Kidney (tissue), 14 donors: Measurements from ENCODE around the gene C1QTNF9. TPM values are rescaled to one million over a fixed set of nuclear protein-coding genes. Genes with fewer than 3 reads are reported as not detected.
A peak's percentile ranks its signal among the peaks of the same experiment; 100 is the strongest.

Experiments
- DNase-seq, 5 donors: peaks; one replicate each; pipeline ENCODE4 v3.0.0-alpha.2; 2013 to 2020
- FAIRE-seq: peaks from 2 replicates; lab custom pipeline; 2012; peaks lifted over from hg19 to GRCh38; lab: Jason Lieb, UNC
- H3K27ac ChIP-seq, 2 donors: one replicate each; pipeline ENCODE4 v1.7.0; 2013; ENCODE audit warnings: low read depth in 2 of 2, low read length in 2 of 2, inconsistent platforms in 1 of 2
- H3K27me3 ChIP-seq: one replicate; pipeline ENCODE4 v1.7.1; 2013; ENCODE audit warnings: low read length, inconsistent platforms; ENCODE audit not compliant: control insufficient read depth, insufficient read depth
- H3K36me3 ChIP-seq, 3 donors: one replicate each; pipeline versions ENCODE4 v1.7.0 to v1.7.1; 2013; ENCODE audit warnings: low read length in 3 of 3, control low read depth in 1 of 3, inconsistent platforms in 1 of 3; ENCODE audit not compliant: insufficient read depth in 3 of 3, control insufficient read depth in 2 of 3
- H3K4me1 ChIP-seq, 3 donors: one replicate each; pipeline versions ENCODE4 v1.7.0 to v1.7.1; 2013; ENCODE audit warnings: low read length in 3 of 3, inconsistent platforms in 1 of 3, low read depth in 1 of 3; ENCODE audit not compliant: control insufficient read depth in 2 of 3, insufficient read depth in 2 of 3
- H3K4me3 ChIP-seq, 3 donors: one replicate each; pipeline versions ENCODE4 v1.7.0 to v1.8.1; 2013; ENCODE audit warnings: low read length in 3 of 3, control low read depth in 1 of 3, inconsistent platforms in 1 of 3
- H3K9ac ChIP-seq, 3 donors: one replicate each; pipeline versions ENCODE4 v1.7.0 to v1.7.1; 2013; ENCODE audit warnings: low read length in 3 of 3, control low read depth in 1 of 3, inconsistent platforms in 1 of 3
- H3K9me3 ChIP-seq, 3 donors: one replicate each; pipeline versions ENCODE4 v1.7.0 to v1.7.1; 2013; ENCODE audit warnings: low read length in 3 of 3, control low read depth in 1 of 3, inconsistent platforms in 1 of 3; ENCODE audit not compliant: control insufficient read depth in 2 of 3, insufficient read depth in 1 of 3
- intact Hi-C: fragments of 100-400 bp; cut with DNase I; formaldehyde crosslinking; loops from one replicate; pipeline ENCODE4 v1.11.1; 2022
- polyA plus RNA-seq: library from polyadenylated mRNA; stranded (reverse); fragments of 350-450 nt; fragmentation: Illumina TruSeq; extraction: RNeasy Lipid Tissue Mini Kit (QIAGEN cat#74804); gene quantifications from one replicate; pipeline ENCODE4 v1.2.3, GENCODE V29; 2014; ENCODE audit warnings: low read depth, low replicate concordance; ENCODE audit not compliant: insufficient read depth
- total RNA-seq: library from RNA; stranded (reverse); fragmentation: NEBNext Ultra II Directional; extraction: Animal tissue kit (Norgen Biotek cat#: 25700); gene quantifications from one replicate; pipeline ENCODE4 v1.2.1, GENCODE V29; 2021
- TF ChIP-seq, protein P1 (sequence below): IDR thresholded peaks from 3 replicates; pipeline ENCODE4 v1.5.1; 2012; ENCODE audit warnings: mild to moderate bottlenecking, moderate library complexity, borderline replicate concordance; ENCODE audit not compliant: insufficient read depth; ENCODE audit errors: extremely low read depth
- donor health status: control.
- donor health status: control.
- donor health status: control.
- donor health status: control.
- donor health status: control.
- donor health status: DM: yes; HTN: yes; CAD: no.
- donor health status: Normal renal cell carcinoma (clear cell type).

C1QTNF9 gene
- total and polyA plus RNA-seq, 2 donors from 2014 or later, result 0.25 TPM; not detected in 1

- Histone ChIP-seq H3K4me1 (no peaks in the 10 kb centered on the region), H3K27me3 (no peaks in the 10 kb centered on the region), H3K9ac (no peak overlapping the region), H3K36me3 (peaks cover 0 to 3% (median 0%) of the 10 kb centered on the region in 3 donors), H3K9me3 (peaks cover 0 to 4% (median 0%) of the 10 kb centered on the region in 3 donors), H3K27ac (no peak overlapping the region), H3K4me3 (no peak overlapping the region)
- intact Hi-C loops, result no loop called here
- TF ChIP-seq, protein P1, sequence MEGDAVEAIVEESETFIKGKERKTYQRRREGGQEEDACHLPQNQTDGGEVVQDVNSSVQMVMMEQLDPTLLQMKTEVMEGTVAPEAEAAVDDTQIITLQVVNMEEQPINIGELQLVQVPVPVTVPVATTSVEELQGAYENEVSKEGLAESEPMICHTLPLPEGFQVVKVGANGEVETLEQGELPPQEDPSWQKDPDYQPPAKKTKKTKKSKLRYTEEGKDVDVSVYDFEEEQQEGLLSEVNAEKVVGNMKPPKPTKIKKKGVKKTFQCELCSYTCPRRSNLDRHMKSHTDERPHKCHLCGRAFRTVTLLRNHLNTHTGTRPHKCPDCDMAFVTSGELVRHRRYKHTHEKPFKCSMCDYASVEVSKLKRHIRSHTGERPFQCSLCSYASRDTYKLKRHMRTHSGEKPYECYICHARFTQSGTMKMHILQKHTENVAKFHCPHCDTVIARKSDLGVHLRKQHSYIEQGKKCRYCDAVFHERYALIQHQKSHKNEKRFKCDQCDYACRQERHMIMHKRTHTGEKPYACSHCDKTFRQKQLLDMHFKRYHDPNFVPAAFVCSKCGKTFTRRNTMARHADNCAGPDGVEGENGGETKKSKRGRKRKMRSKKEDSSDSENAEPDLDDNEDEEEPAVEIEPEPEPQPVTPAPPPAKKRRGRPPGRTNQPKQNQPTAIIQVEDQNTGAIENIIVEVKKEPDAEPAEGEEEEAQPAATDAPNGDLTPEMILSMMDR, result no peak
- DNase-seq (no peak), FAIRE-seq (no peak)
Measured at GRCh38 chr13:24353736-24354135, 44.4 kb downstream of the C1QTNF9 start.

DNA sequence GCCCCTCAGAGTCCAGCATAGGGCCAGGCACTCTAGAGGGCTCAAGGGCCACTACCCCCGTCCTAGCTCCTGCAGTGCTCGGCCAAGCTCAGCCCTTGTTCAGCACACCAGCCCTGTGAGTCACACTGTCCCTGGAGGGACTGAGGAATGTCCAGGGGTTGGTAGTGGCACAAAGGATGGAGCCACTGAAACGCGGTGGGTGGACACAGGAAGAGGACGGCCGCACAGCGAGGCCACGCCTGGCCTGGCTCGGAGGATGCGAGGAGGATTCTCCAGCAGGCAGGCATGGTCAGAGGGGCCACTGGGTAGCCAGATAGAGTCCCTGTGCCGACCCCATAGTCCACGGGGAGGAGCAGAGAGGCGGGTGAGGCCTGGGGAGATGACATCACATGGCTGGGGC, 45.7 kb downstream of the C1QTNF9 start:
- Histone ChIP-seq H3K9me3 (peaks cover 0 to 4% (median 0%) of the 10 kb centered on the region in 3 donors), H3K9ac (no peak overlapping the region), H3K36me3 (peaks cover 0 to 3% (median 0%) of the 10 kb centered on the region in 3 donors), H3K4me3 (no peak overlapping the region), H3K27me3 (no peaks in the 10 kb centered on the region), H3K4me1 (no peaks in the 10 kb centered on the region), H3K27ac (no peak overlapping the region)
- FAIRE-seq (no peak), DNase-seq (peak in 1 of 5 donors; percentile 63)
- intact Hi-C loops, result no loop called here
- TF ChIP-seq, protein P1, result no peak

DNA sequence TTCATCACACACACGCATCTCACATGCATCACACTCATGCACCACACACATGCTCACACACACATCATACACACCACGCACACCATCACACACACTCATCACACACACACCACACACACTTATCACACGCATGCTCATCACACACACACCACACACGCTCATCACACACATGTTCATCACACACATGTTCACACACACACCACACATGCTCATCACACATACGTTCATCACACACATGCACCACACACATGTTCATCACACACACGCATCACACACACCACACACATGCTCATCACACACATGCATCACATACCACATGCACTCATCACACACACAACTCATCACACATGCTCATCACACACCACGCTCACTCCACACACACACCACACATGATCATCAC, 46.9 kb downstream of the C1QTNF9 start:
- peaks cover 0 to 4% (median 0%) of the 10 kb centered on the region in 3 donors for H3K9me3 ChIP-seq
- DNase-seq (no peak), FAIRE-seq (no peak)
- TF ChIP-seq, protein P1, result no peak
- no peaks in the 10 kb centered on the region for H3K27me3 ChIP-seq
- intact Hi-C loops, result no loop called here
- H3K4me1 ChIP-seq, result peaks cover 0 to 2% (median 0%) of the 10 kb centered on the region in 3 donors
- peaks cover 0 to 3% (median 0%) of the 10 kb centered on the region in 3 donors for H3K36me3 ChIP-seq
- H3K9ac ChIP-seq, result no peak overlapping the region
- H3K27ac ChIP-seq, result no peak overlapping the region
- peak overlapping the region in 1 of 3 donors; percentile 35 for H3K4me3 ChIP-seq

GRCh38 chr13:24356837-24357236, 47.5 kb downstream of the C1QTNF9 start:
- Histone ChIP-seq H3K9me3 (peaks cover 0 to 4% (median 0%) of the 10 kb centered on the region in 3 donors), H3K4me1 (peaks cover 0 to 2% (median 0%) of the 10 kb centered on the region in 3 donors), H3K4me3 (peak overlapping the region in 1 of 3 donors; percentile 8), H3K36me3 (peaks cover 0 to 3% (median 0%) of the 10 kb centered on the region in 3 donors), H3K9ac (no peak overlapping the region), H3K27ac (no peak overlapping the region), H3K27me3 (no peaks in the 10 kb centered on the region)
- DNase-seq, result no peak
- intact Hi-C loops, result no loop called here
- TF ChIP-seq, protein P1, result no peak
- FAIRE-seq, result no peak
